RWPE1 (cell line): ENCODE measurements around the gene REEP1.

ENCODE experiments used
- CTCF ChIA-PET: fragments of 350-600 bp; sonication (Branson Sonifier 250); formaldehyde crosslinking; extraction: SDS; loops from one replicate; lab custom pipeline; 2021; lab: Yijun Ruan, JAX
- POLR2A ChIA-PET: fragments of 400-600 bp; formaldehyde crosslinking; extraction: SDS; loops from one replicate; lab custom pipeline; 2020; ENCODE audit warnings: antibody characterized with exemption; ENCODE audit not compliant: low non-redundant PET; lab: Yijun Ruan, JAX
- DNase-seq: peaks from one replicate; pipeline ENCODE4 v3.0.0; 2012; ENCODE audit warnings: low spot score
- H3K27ac ChIP-seq: fragments of 450-650 bp; 2 replicates; pipeline ENCODE4 v1.5.1; 2017
- TF ChIP-seq, protein P1 (sequence below): fragments of 450-650 bp; conservative IDR thresholded peaks from 2 replicates; pipeline ENCODE4 v1.5.1; 2017; ENCODE audit warnings: low read depth, mild to moderate bottlenecking

Gene REEP1

DNA sequence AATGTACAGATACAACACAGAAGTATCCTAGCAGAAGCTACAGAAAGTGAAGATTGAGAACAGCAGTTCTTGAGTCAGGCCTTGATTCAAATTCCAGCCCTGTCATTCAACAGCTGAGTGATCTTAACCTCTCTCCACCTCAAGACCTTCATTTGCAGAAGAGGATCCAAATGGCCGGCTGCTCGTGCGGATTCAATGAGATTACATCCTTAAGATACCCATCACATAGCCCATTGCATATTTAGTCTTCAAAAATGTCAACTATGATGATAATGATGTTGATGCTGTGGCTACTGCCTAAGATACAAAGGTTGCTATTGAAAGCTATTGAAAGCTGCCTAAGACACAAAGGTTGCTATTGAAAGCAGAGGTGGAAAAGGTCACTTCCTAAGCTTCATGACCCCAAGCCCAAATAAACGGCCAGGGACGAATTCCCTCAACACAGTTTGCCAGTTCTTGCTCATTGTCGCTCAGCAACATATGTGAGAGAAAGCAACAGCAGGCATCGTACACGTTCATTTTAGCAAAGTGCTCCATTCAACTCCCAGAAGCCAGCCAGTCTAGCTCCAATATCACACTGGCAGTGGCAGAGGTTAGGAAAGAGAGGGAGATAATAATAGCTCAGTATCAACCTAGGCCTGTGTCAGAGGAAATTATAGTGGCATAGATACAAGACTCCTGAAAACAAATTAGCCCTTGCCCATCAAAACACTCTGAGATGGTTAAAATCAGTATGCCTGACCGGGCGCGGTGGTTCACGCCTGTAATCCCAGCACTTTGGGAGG, 102.0 kb downstream of the REEP1 start:
- CTCF ChIA-PET, result no interaction called here
- no peak overlapping the region for H3K27ac ChIP-seq
- TF ChIP-seq, protein P1, sequence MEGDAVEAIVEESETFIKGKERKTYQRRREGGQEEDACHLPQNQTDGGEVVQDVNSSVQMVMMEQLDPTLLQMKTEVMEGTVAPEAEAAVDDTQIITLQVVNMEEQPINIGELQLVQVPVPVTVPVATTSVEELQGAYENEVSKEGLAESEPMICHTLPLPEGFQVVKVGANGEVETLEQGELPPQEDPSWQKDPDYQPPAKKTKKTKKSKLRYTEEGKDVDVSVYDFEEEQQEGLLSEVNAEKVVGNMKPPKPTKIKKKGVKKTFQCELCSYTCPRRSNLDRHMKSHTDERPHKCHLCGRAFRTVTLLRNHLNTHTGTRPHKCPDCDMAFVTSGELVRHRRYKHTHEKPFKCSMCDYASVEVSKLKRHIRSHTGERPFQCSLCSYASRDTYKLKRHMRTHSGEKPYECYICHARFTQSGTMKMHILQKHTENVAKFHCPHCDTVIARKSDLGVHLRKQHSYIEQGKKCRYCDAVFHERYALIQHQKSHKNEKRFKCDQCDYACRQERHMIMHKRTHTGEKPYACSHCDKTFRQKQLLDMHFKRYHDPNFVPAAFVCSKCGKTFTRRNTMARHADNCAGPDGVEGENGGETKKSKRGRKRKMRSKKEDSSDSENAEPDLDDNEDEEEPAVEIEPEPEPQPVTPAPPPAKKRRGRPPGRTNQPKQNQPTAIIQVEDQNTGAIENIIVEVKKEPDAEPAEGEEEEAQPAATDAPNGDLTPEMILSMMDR, result no peak
- DNase-seq, result no peak
- POLR2A ChIA-PET, result no interaction called here

DNA sequence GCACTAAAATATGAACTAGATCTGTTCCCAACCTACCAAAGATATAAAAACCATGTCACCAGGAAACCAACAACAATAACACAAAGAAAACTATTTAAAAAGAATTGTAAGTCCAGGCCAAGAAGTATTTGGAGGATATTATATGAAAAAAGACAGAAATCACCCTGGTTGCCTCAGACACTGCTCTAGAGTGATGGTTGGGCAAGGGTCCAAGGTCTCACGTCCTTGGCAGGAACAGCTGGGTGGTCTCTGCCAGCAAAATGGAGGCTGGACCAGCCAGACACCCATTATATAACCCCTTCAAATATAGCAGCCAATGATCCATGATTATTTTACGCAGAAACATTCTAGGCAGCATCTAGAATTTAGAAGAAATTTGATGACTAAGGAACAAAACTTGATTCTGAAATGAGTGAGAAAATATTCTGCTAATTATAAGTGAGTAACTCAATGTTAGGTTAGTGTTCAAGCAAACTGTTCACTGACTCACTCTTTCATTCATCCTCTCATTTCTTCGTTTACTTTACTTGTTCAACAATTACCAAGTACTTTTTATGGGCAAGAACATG, 102.8 kb downstream of the REEP1 start:
- TF ChIP-seq, protein P1, result no peak
- DNase-seq, result no peak
- H3K27ac ChIP-seq, result no peak overlapping the region
- POLR2A ChIA-PET, result no interaction called here
- CTCF ChIA-PET, result no interaction called here

DNA sequence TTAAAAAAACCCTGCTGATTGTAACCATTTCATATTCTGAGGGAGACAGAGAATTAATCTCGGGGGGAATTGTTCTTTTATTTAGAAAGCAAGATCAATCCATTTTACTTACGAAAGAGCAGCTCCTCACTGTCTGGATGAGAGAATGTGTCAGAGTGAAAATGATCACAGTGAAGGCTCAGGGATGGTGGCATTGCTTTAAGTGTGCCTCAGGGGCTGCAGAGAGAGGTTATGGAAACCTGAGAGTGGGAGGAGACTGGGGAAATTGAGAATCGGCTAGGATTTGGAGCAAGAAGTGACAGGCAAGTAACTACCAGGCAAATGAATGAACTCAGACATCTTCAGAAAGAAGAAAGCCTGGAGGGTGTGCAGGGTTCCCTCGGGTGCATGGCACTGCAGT, 104.0 kb downstream of the REEP1 start:
- no peak for DNase-seq
- ChIA-PET CTCF (no interaction called here), POLR2A (no interaction called here)
- TF ChIP-seq, protein P1, result no peak
- no peak overlapping the region for H3K27ac ChIP-seq

DNA sequence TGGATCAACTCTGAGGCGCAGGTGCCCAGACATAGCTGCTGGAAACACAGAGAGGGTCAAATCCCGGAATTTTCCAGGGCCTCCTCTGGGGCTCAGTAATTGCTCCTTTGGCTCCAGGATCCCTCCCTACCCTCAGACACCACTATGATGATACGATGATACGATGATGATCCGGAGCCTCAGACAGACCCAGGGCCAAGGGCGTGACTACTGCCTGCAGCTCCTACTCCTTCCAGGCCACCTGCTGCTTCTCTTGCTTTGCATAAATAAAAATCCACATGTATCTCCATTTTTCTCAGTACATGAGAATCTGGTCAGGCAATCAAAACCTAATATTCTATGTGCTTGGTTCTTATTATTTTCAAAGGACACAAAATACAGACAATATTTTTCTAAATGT, 104.5 kb downstream of the REEP1 start:
- TF ChIP-seq, protein P1, result no peak
- ChIA-PET POLR2A (no interaction called here), CTCF (interaction anchor here (0.6 kb wide), 1 partner anchor 13 kb away, joined by 3 read pairs; no protein-coding TSS in a partner anchor)
- no peak overlapping the region for H3K27ac ChIP-seq
- no peak for DNase-seq

DNA sequence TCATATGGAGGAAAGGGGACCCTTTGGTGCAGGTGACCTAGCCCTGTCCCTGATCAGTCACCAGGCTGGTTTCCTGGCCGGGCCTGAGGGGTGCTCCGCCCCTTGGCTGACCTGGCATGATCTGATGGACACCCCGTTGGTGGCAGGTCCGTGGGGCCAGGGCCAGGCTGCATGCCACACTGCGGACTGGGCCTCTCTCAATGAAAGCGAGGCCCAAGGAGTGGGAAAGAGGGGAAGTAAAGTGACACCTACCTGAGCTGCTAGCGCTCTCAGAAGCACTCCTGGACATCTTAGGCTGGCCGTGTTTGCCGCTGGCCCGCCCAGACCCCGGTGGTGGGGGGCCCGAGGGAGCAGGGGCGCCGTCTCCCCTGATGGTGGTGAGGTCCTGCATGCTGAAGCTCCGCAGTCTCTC, 105.0 kb downstream of the REEP1 start:
- no peak for DNase-seq
- ChIA-PET POLR2A (no interaction called here), CTCF (no interaction called here)
- H3K27ac ChIP-seq, result no peak overlapping the region
- TF ChIP-seq, protein P1, result no peak

DNA sequence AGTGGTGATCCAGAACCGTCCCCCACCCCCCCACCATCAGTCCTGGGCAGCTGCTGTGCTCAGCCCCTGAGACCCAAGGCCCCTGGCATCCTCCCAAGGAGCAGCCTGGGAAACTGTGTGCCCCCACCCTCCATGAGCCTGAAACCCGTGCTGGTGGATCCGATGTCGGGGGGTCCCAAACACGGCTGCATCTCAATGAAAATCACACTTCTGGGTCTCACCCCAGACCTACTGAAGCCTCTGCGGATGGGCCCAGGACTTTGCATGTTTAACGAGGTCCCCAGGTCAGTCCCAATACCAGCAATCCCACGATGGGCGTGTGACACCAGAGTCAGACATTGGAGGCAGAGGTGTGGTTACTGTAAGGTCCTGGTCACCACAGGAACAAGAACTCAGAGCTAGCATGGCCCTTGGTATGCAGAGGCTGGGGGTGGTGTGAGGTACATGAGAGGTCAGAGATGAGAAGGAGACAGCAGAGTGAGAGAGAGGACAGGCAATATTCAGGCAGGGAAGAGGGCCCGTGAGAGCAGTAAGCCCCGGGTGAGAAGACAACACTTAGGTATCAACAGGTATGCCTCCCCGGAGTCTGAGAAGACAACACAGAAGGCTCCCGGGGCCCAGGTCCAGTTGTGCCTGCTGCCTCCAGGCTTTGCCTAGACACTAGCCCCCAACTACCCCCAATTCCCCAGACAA, 105.6 kb downstream of the REEP1 start:
- CTCF ChIA-PET, result no interaction called here
- TF ChIP-seq, protein P1, result no peak
- POLR2A ChIA-PET, result no interaction called here
- no peak for DNase-seq
- no peak overlapping the region for H3K27ac ChIP-seq
